GM12878 (cell line): ENCODE results near the gene MBNL1. TPM values are rescaled to one million over a fixed set of nuclear protein-coding genes. Genes with fewer than 3 reads are reported as not detected.
"Not testable (repeated sequence)": the region's sequence is repeated elsewhere in the genome, so short reads cannot be mapped to it uniquely, and the experiment has no call there.

Source experiments
- ATAC-seq: fragments of 200-7000 bp; cut with Tn5 transposase; 3 replicates; pipeline ENCODE4 v1.9.1; 2020; ENCODE audit warnings: mild to moderate bottlenecking, moderate library complexity
- BruUV-seq: library from RNA; stranded (reverse); fragments of 400-500 nt; replicated peaks from 2 replicates; lab custom pipeline; 2021; lab: Mats Ljungman, UMichigan
- CTCF ChIA-PET: fragments of 300-600 bp; sonication (Branson Sonifier 250); formaldehyde crosslinking; extraction: SDS; loops from one replicate; lab custom pipeline; 2021; ENCODE audit warnings: inconsistent platforms; lab: Yijun Ruan, JAX
- POLR2A ChIA-PET: fragments of 350-600 bp; formaldehyde crosslinking; extraction: SDS; loops from one replicate; lab custom pipeline; 2021; ENCODE audit warnings: inconsistent platforms; lab: Charles Lee
- RAD21 ChIA-PET: fragments of 300-600 bp; sonication (Branson Sonifier 250); formaldehyde crosslinking; loops from one replicate; lab custom pipeline; 2023; ENCODE audit warnings: antibody characterized with exemption; ENCODE audit not compliant: unreplicated experiment; lab: Charles Lee
- SMC1A ChIA-PET: fragments of 300-600 bp; sonication (Branson Sonifier 250); formaldehyde crosslinking; loops from one replicate; lab custom pipeline; 2023; ENCODE audit not compliant: unreplicated experiment, uncharacterized antibody; lab: Charles Lee
- DNase-seq: peaks from one replicate; pipeline ENCODE4 v3.0.0-alpha.2; 2011; ENCODE audit warnings: low read depth, low spot score
- FAIRE-seq: peaks from 3 replicates; lab custom pipeline; 2011; peaks lifted over from hg19 to GRCh38; lab: Jason Lieb, UNC
- H2AFZ ChIP-seq: 2 replicates; pipeline ENCODE4 v1.6.0; 2011; ENCODE audit warnings: low read depth, low read length, control low read depth; ENCODE audit not compliant: control insufficient read depth
- H3K27ac ChIP-seq: 2 replicates; pipeline ENCODE4 v1.5.1; 2011; ENCODE audit warnings: control low read depth; ENCODE audit not compliant: control insufficient read depth, insufficient read depth
- H3K27me3 ChIP-seq, 2 experiments: replicated peaks in 1 of 2; 2 replicates each; pipeline versions ENCODE4 v1.6.0 to v1.6.1; 2011; ENCODE audit warnings: low read length in 1 of 2; ENCODE audit not compliant: control insufficient read depth in 2 of 2, insufficient read depth in 2 of 2
- H3K36me3 ChIP-seq, 2 experiments: 2 replicates each; pipeline ENCODE4 v1.5.1; 2011; ENCODE audit warnings: low read length in 1 of 2; ENCODE audit not compliant: control insufficient read depth in 2 of 2, insufficient read depth in 2 of 2
- H3K4me1 ChIP-seq: 2 replicates; pipeline ENCODE4 v1.6.1; 2011; ENCODE audit warnings: mild to moderate bottlenecking, low read length, moderate library complexity, mixed read lengths; ENCODE audit not compliant: control insufficient read depth, insufficient read depth
- H3K4me2 ChIP-seq: 2 replicates; pipeline ENCODE4 v1.6.0; 2011; ENCODE audit warnings: control low read depth; ENCODE audit not compliant: control insufficient read depth, insufficient read depth
- H3K4me3 ChIP-seq: fragments of 200-600 bp; sonication (generic); 2 replicates; pipeline ENCODE4 v1.5.1; 2016
- H3K79me2 ChIP-seq: 2 replicates; pipeline ENCODE4 v1.6.0; 2011; ENCODE audit warnings: low read length; ENCODE audit not compliant: control insufficient read depth, insufficient read depth
- H3K9ac ChIP-seq: 2 replicates; pipeline ENCODE4 v1.8.0; 2011; ENCODE audit warnings: low read length, control low read depth, mixed read lengths; ENCODE audit not compliant: control insufficient read depth, insufficient read depth
- H3K9me3 ChIP-seq: replicated peaks from 3 replicates; pipeline ENCODE4 v1.5.1; 2011; ENCODE audit warnings: mild to moderate bottlenecking, low read length; ENCODE audit not compliant: control insufficient read depth, insufficient read depth
- H4K20me1 ChIP-seq: 2 replicates; pipeline ENCODE4 v1.6.0; 2011; ENCODE audit not compliant: control insufficient read depth, insufficient read depth
- MTA3 ChIP-seq: IDR thresholded peaks from 2 replicates; pipeline ENCODE4 v1.6.1; 2012; ENCODE audit warnings: low read length, inconsistent platforms, borderline replicate concordance
- POLR2A ChIP-seq: IDR thresholded peaks from 2 replicates; pipeline ENCODE4 v1.6.1; 2011; ENCODE audit warnings: low read depth, mild to moderate bottlenecking, low read length
- RELA ChIP-seq: fragments of 450-650 bp; IDR thresholded peaks from 2 replicates; pipeline ENCODE4 v1.8.0; 2014; ENCODE audit warnings: borderline replicate concordance; ENCODE audit not compliant: partially characterized antibody
- SIN3A ChIP-seq: IDR thresholded peaks from 2 replicates; pipeline ENCODE4 v1.6.1; 2012; ENCODE audit warnings: low read depth, low read length, improper control_type of control experiment
- TARDBP ChIP-seq: IDR thresholded peaks from 2 replicates; pipeline ENCODE4 v1.6.1; 2016; ENCODE audit warnings: borderline replicate concordance
- TCF3 ChIP-seq: IDR thresholded peaks from 2 replicates; pipeline ENCODE4 v1.6.1; 2012; ENCODE audit warnings: low read depth, mild to moderate bottlenecking, low read length, borderline replicate concordance; ENCODE audit not compliant: insufficient read depth
- WGBS: methylation state at CpG from one replicate; pipeline ENCODE4 v1.1.6; 2016; ENCODE audit warnings: low lambda C conversion rate; ENCODE audit not compliant: insufficient replicate concordance, insufficient coverage; ENCODE audit errors: missing lambda C conversion rate; 5-methylcytosine and 5-hydroxymethylcytosine counted together
- in situ Hi-C: fragments of 300-500 bp; cut with MboI; formaldehyde crosslinking; loops from 9 replicates; pipeline ENCODE4 v1.14.3; 2018; ENCODE audit warnings: mixed read lengths
- intact Hi-C: fragments of 100-400 bp; cut with micrococcal nuclease; formaldehyde crosslinking; loops from one replicate; pipeline ENCODE4 v1.14.2; 2022; ENCODE audit not compliant: unreplicated experiment
- polyA plus RNA-seq, 11 experiments: library from polyadenylated mRNA; depleted of rRNA in 4 of 11; unstranded in 6 of 11; stranded (reverse) in 5 of 11; fragments of >200 nt; fragmentation: Nextera tagmentation in 4 of 11; fragmentation: Illumina TruSeq in 1 of 11; extraction: Ambion mirVana in 4 of 11; extraction: Trizol in 1 of 11; gene quantifications; 1 replicate in 1 of 11; 2 replicates in 10 of 11; pipeline versions ENCODE4 v1.2.1 to v1.2.3, GENCODE V29; 2011 to 2016; ENCODE audit warnings: inconsistent platforms in 2 of 11, missing spikeins in 2 of 11, low read depth in 1 of 11
- total RNA-seq, 4 experiments: library from RNA; depleted of rRNA in 3 of 4; stranded (reverse); fragments of >200 nt in 3 of 4; fragmentation: Illumina TruSeq in 1 of 4; extraction: Trizol in 1 of 4; gene quantifications; 2 replicates each; pipeline versions ENCODE4 v1.2.1 to v1.2.3, GENCODE V29; 2013 to 2021

The MBNL1 gene
- total and polyA plus RNA-seq, 10 of the 15 experiments (the other 5 are each of a cell fraction or from before 2014, with no cell fraction given), result 59.6 to 337 (median 143) TPM

GRCh38 chr3:152438706-152439105 lies 170.0 kb downstream of the MBNL1 start (continued):
- TF ChIP-seq TCF3 (no peak), TARDBP (no peak), MTA3 (no peak), SIN3A (no peak), POLR2A (no peak), RELA (no peak)

- not testable (repeated sequence) for H4K20me1 ChIP-seq, DNase-seq, H3K4me3 ChIP-seq, ATAC-seq, H3K9me3 ChIP-seq, H3K27ac ChIP-seq, FAIRE-seq, H3K4me2 ChIP-seq, H2AFZ ChIP-seq, H3K27me3 ChIP-seq, H3K9ac ChIP-seq, BruUV-seq
- Histone ChIP-seq H3K4me1 (peaks cover 13% of the 10 kb centered on the region; the same call in 1 of the 2 replicates), H3K79me2 (peaks cover 71% of the 10 kb centered on the region), H3K36me3 (peaks cover 2 to 16% of the 10 kb centered on the region in 2 experiments; a peak in 3 of 4 replicates)
- RAD21 ChIA-PET, result interaction anchor here (0.6 to 1.9 kb wide), 8 partner anchors 11 to 367 kb away, joined by 3 to 8 read pairs (median 3); no protein-coding TSS in a partner anchor
- CTCF ChIA-PET, result interaction anchor here (1.0 to 13.5 kb wide), 5 partner anchors 10 to 368 kb away, joined by 3 to 282 read pairs (median 5); no protein-coding TSS in a partner anchor
- POLR2A ChIA-PET, result interaction anchor here (1.8 kb wide), 1 partner anchor 172 kb away, joined by 5 read pairs; the partner anchor contains the start of gene MBNL1
- in situ Hi-C loops, result loop anchor here (5.0 kb wide), 2 partner anchors 263 to 368 kb away; no protein-coding TSS in a partner anchor
- SMC1A ChIA-PET, result interaction anchor here (0.6 to 7.9 kb wide), 21 partner anchors 10 to 364 kb away, joined by 3 to 211 read pairs (median 5); no protein-coding TSS in a partner anchor
- 95% methylated on average over 5 of the region's 5 CpGs for WGBS
- intact Hi-C loops, result loop anchor here (5.0 kb wide), 2 partner anchors 83 to 168 kb away; no protein-coding TSS in a partner anchor
These were observed 171.5 kb downstream of the MBNL1 start for GRCh38 chr3:152440243-152440642.
